Ovary (tissue), 3 donors: ENCODE data around the gene MEP1A.

Source experiments
- POLR2A ChIP-seq: fragments of 450-650 bp; IDR thresholded peaks from one replicate; pipeline ENCODE4 v1.6.1; 2017; ENCODE audit warnings: antibody characterized with exemption, mild to moderate bottlenecking, moderate library complexity
- TF ChIP-seq, protein P1 (sequence below), 3 donors: fragments of 450-650 bp in 2 of 3; fragments of 200-600 bp in 1 of 3; IDR thresholded peaks; one replicate each; pipeline versions ENCODE4 v1.5.1 to v1.8.0; 2016 to 2022; ENCODE audit warnings: antibody characterized with exemption in 3 of 3, mild to moderate bottlenecking in 1 of 3
- donor health status: DM: no; HTN: no; CAD: no.

DNA sequence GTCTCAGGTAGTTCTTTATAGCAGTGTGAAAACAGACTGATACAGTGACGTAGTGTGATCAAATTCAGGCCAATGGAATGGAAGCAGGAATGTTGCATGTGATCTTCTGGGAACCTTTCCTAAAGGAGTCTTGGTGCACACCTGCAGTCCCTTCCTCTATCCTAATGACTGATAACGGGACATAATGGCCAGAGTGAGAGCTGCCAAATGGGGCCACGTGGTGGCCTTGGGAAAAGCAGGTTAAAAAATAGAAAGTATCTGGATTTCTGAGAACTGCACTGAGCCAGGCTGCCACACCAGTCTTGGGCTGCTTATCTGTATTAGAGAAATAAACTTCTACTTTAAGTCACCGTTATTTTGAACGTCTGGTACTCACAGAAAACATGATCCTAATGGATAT is 51.9 kb downstream of the MEP1A start:
- TF ChIP-seq, protein P1, sequence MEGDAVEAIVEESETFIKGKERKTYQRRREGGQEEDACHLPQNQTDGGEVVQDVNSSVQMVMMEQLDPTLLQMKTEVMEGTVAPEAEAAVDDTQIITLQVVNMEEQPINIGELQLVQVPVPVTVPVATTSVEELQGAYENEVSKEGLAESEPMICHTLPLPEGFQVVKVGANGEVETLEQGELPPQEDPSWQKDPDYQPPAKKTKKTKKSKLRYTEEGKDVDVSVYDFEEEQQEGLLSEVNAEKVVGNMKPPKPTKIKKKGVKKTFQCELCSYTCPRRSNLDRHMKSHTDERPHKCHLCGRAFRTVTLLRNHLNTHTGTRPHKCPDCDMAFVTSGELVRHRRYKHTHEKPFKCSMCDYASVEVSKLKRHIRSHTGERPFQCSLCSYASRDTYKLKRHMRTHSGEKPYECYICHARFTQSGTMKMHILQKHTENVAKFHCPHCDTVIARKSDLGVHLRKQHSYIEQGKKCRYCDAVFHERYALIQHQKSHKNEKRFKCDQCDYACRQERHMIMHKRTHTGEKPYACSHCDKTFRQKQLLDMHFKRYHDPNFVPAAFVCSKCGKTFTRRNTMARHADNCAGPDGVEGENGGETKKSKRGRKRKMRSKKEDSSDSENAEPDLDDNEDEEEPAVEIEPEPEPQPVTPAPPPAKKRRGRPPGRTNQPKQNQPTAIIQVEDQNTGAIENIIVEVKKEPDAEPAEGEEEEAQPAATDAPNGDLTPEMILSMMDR (IDR thresholded peaks at IDR 0.05) = no peak
- TF ChIP-seq POLR2A = no peak
